Measurements from ENCODE around the gene TGFB1I1.
"Not testable (repeated sequence)": the region's sequence is repeated elsewhere in the genome, so short reads cannot be mapped to it uniquely, and the experiment has no call there.

Gene TGFB1I1

GRCh38 chr16:31487720-31488467, 15.9 kb downstream of the TGFB1I1 start:
- DNase-seq (ENCODE audit: low spot score): peak; percentile 83

DNA sequence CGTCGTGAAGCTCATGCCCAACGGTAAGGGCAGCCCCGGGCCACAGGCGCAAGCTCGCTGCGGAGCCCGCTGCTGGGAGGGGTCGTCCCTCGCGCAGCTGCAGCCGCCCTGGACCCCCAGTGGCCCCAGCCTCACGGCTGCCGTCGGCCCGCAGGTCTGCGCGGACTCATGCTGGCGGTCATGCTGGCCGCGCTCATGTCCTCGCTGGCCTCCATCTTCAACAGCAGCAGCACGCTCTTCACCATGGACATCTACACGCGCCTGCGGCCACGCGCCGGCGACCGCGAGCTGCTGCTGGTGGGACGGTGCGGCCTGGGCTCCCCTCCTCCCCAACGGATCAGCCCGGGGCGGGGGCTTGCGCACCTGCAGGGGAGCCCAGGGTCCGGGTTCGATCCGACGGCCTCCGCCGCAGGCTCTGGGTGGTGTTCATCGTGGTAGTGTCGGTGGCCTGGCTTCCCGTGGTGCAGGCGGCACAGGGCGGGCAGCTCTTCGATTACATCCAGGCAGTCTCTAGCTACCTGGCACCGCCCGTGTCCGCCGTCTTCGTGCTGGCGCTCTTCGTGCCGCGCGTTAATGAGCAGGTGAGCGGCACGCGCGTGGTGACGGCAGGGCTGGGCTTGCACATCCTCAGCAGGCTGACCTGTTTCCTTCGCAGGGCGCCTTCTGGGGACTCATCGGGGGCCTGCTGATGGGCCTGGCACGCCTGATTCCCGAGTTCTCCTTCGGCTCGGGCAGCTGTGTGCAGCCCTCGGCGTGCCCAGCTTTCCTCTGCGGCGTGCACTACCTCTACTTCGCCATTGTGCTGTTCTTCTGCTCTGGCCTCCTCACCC, 16.7 kb downstream of the TGFB1I1 start:
- no peak for DNase-seq (ENCODE audit: low spot score)

GRCh38 chr16:31489298-31489564, 17.3 kb downstream of the TGFB1I1 start:
- DNase-seq (ENCODE audit: low spot score): no peak

DNA sequence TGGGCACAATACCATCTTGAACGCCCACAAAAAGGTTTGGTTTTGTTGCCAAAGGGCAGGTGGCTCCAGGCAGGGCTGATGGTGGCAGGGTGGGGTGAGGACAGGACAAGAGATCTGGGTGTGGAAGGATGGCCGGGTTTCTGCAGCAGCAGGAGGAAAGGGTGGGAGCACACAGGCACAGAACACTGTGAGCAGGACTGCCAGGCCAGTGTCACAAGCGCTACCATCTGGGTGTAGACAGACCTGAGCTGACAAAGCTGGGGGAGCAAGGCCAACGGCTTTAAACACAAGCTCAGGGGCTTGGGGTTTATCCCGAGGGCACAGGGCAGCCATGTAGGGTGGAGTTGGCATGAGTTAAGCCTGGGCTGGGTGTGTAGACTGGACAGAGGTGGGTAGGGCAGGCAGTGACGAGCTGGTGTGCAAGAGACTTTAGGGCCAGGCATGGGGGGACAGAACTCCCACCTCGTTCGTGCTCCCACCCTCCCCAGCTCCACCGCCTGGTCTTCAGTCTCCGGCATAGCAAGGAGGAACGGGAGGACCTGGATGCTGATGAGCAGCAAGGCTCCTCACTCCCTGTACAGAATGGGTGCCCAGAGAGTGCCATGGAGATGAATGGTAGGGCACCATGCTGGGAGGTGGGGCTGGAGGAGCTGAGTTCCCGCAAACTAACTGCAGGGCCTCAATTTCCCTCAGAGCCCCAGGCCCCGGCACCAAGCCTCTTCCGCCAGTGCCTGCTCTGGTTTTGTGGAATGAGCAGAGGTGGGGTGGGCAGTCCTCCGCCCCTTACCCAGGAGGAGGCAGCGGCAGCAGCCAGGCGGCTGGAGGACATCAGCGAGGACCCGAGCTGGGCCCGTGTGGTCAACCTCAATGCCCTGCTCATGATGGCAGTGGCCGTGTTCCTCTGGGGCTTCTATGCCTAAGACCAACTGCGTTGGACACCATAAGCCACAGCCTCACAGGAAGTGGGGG, 17.9 kb downstream of the TGFB1I1 start:
- DNase-seq (ENCODE audit: low spot score): no peak

- DNase-seq (ENCODE audit: low spot score): no peak
Measured at GRCh38 chr16:31491778-31492418, 19.9 kb downstream of the TGFB1I1 start.

DNA sequence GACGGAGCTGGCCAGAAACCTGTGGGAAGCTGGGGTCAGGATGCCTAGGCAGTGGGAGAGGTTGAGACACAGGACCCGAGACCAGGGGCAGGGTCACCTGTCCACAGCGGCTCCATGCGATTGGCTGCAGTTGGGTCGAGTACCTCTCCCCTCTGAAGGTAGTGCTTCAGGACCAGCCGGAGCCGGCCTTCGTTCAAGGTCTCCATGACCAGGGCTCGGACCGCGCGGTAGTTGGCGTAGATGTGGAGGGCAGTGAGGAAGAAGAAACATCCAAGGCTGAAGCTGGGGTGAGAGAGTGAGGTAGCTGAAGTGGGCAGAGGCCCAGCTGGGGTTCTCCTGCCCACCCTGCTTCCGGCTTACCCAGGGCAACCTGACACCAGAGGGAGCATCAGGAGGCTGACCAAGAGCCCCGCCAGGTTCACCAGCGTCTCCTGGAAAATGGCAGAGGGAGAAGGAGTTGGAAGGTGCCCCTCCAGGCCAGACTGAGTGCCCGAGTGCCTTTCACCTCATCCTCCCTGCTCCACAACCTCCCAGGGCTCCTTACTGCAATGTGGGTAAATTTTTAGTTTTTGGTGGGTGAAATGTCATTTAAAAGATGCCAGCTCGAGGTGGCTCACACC, 21.7 kb downstream of the TGFB1I1 start:
- DNase-seq (ENCODE audit: low spot score): no peak

DNA sequence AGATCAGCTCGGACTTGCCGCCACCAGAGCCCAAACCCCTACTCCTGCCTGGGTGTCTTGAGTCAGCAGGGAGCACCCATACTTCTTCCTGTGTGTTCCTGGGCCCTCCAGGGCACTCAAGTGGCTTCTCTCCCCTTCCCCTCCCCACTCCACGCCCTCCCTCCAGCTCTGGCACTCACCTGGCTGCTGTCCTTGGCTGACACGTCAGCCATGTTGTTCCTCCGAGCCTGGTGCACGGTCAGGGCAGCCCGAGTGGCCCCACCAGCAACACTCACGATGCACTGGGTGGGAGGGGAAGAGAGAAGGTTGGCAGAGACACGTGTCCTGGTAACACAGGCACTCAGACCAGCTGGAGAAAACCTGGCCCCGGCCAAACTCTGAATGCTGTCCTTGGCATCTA, 24.7 kb downstream of the TGFB1I1 start:
- DNase-seq (ENCODE audit: low spot score): no peak

DNA sequence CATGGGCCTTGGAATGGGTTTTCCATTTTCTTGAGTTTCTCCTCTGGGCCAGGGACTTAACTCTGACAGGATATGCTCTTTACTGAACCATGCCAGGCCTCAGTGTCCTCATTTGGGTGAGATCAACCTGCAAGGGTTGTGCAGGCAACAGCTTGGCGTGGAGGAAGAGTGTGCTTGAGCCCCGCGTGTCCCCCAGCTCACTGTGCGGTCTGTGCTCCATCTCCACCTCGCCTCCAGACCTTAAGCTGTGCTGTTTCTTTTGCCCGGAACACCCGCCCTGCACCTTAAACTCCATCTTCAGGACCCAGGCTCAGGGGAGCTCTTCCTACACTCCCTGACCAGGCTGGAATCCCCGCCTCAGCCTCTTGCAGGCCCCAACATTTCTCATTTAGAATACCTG, 26.5 kb downstream of the TGFB1I1 start:
- DNase-seq (ENCODE audit: low spot score): no peak

- no peak for DNase-seq (ENCODE audit: low spot score)
Measured at GRCh38 chr16:31499928-31500327, 28.0 kb downstream of the TGFB1I1 start.

DNA sequence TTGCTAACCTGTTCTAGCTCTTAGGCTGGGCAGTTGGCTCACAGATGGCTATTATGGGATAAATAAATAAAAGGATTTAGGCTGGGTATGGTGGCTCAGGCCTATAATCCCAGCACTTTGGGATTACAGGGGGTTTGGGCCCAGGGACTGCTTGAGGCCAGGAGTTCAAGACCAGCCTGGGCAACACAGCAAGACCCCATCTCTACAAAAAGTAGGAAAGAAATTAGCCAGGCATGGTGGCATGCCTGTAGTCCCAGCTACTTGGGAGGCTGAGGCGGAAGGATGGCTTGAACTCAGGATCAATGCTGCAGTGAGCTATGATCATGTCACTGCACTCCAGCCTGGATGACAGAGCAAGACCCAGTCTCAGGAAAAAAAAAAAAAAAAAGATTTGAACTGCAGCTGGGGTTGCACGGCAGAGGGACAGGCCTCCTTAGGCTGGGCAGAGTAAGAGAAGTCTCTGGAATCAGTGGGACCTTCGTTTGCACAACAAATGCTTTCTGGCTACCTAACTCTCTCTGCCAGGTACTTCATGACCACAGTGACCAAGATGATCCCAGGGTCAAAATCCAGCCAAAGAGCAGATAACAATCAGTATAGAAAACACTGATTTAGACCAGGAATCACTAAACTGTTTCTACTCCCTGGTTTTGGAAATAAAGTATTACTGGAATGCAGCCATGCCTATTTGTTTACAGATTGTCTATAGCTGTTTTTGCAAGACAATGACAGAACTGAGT, 29.4 kb downstream of the TGFB1I1 start:
- no peak for DNase-seq (ENCODE audit: low spot score)

- DNase-seq (ENCODE audit: low spot score): no peak
Measured at GRCh38 chr16:31501966-31502348, 30.0 kb downstream of the TGFB1I1 start.

GRCh38 chr16:31502981-31503380, 31.0 kb downstream of the TGFB1I1 start:
- no peak for DNase-seq (ENCODE audit: low spot score)

DNA sequence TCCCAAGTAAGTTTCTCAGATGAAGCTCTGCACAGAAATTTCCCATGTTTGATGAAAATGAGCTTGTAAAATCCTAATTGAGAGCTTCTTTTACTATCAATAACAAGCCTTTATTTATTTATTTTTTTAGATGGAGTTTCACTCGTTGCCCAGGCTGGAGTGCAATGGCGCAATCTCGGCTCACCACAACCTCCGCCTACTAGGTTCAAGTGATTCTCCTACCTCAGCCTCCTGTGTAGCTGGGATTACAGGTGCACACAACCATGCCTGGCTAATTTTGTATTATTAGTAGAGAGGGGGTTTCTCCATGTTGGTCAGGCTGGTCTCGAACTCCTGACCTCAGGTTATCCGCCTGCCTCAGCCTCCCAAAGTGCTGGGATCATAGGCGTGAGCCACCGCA, 31.6 kb downstream of the TGFB1I1 start:
- not testable (repeated sequence) for DNase-seq (ENCODE audit: low spot score)

DNA sequence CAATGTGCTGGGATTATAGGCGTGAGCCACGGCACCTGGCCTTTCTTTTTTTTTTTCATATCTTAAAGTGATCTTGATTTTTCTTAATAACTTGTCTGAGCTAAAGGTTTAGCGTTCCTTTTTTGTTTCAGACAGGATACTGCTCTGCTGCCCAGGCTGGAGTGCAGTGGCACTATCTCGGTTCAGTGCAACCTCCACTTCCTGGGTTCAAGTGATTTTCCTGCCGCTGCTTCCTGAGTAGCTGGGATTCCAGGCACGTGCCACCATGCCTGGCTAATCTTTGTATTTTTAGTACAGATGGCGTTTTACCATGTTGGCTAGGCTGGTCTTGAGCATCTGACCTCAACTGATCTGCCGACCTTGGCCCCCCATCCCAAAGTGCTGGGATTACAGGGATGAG, 32.2 kb downstream of the TGFB1I1 start:
- DNase-seq (ENCODE audit: low spot score): no peak

- DNase-seq (ENCODE audit: low spot score): no peak
Measured at GRCh38 chr16:31505483-31505882, 33.5 kb downstream of the TGFB1I1 start.

GRCh38 chr16:31507617-31507928, 35.6 kb downstream of the TGFB1I1 start:
- DNase-seq (ENCODE audit: low spot score): peak; percentile 37

DNA sequence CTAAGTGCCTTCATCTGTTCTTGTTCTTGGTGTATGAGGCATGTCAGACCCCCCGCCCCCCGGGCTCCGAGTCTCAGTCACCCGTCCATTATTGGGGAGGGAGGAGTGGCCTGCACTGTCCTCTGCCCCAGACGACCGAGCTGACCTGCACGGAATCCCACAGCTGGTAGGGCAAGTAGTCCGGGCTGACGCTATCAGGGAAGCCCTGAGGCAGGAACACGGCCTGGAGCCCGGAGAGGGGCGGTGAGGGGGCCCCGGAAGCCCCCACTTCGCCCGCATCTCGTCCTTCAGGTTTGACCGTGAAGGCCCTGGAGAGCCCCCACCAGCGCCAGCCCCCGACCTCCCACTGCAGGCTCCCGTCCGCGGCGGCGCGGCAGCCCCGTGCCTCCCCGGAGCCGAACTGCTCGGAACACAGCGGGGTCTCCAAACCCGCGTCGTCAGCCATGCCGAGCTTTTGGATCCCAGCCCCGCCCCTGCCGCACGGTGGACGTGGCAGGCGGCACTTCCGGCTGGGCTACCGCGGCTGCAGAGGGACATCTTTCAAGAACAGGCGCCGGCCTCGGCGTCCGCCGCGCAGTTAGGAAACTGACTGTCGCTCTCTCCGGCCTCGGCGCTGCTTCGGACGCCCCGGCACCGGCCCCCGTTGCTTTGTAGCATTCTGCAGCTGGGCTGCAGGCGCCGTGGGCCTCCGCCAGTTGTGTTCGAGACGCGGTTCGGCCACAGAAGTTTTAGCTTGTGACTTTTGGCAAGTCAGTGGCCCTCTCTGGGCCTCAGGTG, 36.2 kb downstream of the TGFB1I1 start, which contains the start of gene RUSF1:
TSS of gene RUSF1 (minus strand) at position 463 of the 777 bp plus-strand sequence. CDS start at position 445, 18 bp downstream.
- peak; percentile 75 for DNase-seq (ENCODE audit: low spot score)

- DNase-seq (ENCODE audit: low spot score): no peak
Measured at GRCh38 chr16:31508706-31509195, 36.8 kb downstream of the TGFB1I1 start.

- no peak for DNase-seq (ENCODE audit: low spot score)
Measured at GRCh38 chr16:31513126-31513525, 41.2 kb downstream of the TGFB1I1 start.

DNA sequence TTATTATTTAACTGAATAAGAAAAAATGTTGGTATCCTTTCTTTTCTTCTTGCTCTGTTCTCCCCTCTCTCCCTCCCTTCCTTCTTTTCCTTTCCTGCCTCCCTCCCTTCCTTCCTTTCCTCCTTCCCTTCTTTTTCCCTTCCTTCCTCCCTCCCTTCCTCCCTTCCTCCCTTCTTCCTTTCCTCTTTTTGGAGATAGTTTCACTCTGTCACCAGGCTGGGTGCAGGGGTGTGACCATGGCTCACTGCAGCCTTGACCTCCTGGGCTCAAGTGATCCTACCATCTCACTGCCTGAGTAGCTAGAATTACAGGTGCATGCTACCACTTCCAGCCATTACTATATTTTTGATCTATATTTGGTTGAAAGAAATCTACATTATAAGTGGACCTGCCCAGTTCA, 41.9 kb downstream of the TGFB1I1 start:
- DNase-seq (ENCODE audit: low spot score): no peak

Measured in NAMALWA (cell line).